Tibial artery (tissue), 4 donors: ENCODE results near the gene ZBTB45.

Source experiments
- DNase-seq, 2 donors: peaks; one replicate each; pipeline ENCODE4 v3.0.0-alpha.2; 2019
- H3K27ac ChIP-seq, 2 donors: fragments of 200-600 bp; sonication (generic) in 1 of 2; 1 replicate in 1 of 2; 2 replicates in 1 of 2; pipeline ENCODE4 v1.5.1; 2018 to 2019; ENCODE audit warnings: mild to moderate bottlenecking in 1 of 2
- H3K27me3 ChIP-seq, 2 donors: fragments of 200-600 bp; sonication (generic) in 1 of 2; one replicate each; pipeline versions ENCODE4 v1.5.1 to v1.6.0; 2016 to 2019
- H3K36me3 ChIP-seq, 3 donors: fragments of 200-600 bp; sonication (generic) in 2 of 3; one replicate each; pipeline ENCODE4 v1.5.1; 2016 to 2019; ENCODE audit warnings: mild to moderate bottlenecking in 2 of 3
- H3K4me1 ChIP-seq, 4 donors: fragments of 200-600 bp; sonication (generic) in 2 of 4; 1 replicate in 3 of 4; 2 replicates in 1 of 4; pipeline ENCODE4 v1.5.1; 2016 to 2019
- H3K4me3 ChIP-seq, 2 donors: fragments of 200-600 bp; sonication (generic) in 1 of 2; 1 replicate in 1 of 2; 2 replicates in 1 of 2; pipeline ENCODE4 v1.5.1; 2018 to 2019; ENCODE audit warnings: mild to moderate bottlenecking in 2 of 2
- H3K9me3 ChIP-seq, 3 donors: fragments of 200-600 bp; sonication (generic) in 1 of 3; one replicate each; pipeline ENCODE4 v1.5.1; 2016 to 2019
- CTCF ChIP-seq, 2 experiments: fragments of 200-600 bp in 1 of 2; fragments of 450-650 bp in 1 of 2; IDR thresholded peaks; one replicate each; pipeline ENCODE4 v1.5.1; 2017 to 2019; ENCODE audit warnings: antibody characterized with exemption in 2 of 2, mild to moderate bottlenecking in 1 of 2, moderate library complexity in 1 of 2
- intact Hi-C: fragments of 100-400 bp; cut with DNase I; formaldehyde crosslinking; loops from one replicate; pipeline ENCODE4 v1.15.0; 2023; ENCODE audit warnings: low total_unique reads

The ZBTB45 gene

GRCh38 chr19:58549664-58550361, 30.2 kb upstream of the ZBTB45 start:
- intact Hi-C loops, result no loop called here
- Histone ChIP-seq H3K36me3 (peaks cover 54 to 72% (median 66%) of the 10 kb centered on the region in 3 donors), H3K4me1 (peaks cover 0 to 47% (median 39%) of the 10 kb centered on the region in 4 donors)

GRCh38 chr19:58548859-58549663, 29.5 kb upstream of the ZBTB45 start:
- TF ChIP-seq CTCF (IDR thresholded peaks at IDR 0.05), result no peak
- Histone ChIP-seq H3K27ac (no peak overlapping the region), H3K4me1 (peaks cover 1 to 42% (median 35%) of the 10 kb centered on the region in 4 donors), H3K9me3 (no peaks in the 10 kb centered on the region), H3K4me3 (no peak overlapping the region), H3K27me3 (no peaks in the 10 kb centered on the region), H3K36me3 (peaks cover 54 to 72% (median 66%) of the 10 kb centered on the region in 3 donors)
- no peak for DNase-seq
- intact Hi-C loops, result no loop called here

More at GRCh38 chr19:58549664-58550361, 30.2 kb upstream of the ZBTB45 start:
- Histone ChIP-seq H3K4me3 (no peak overlapping the region), H3K27me3 (no peaks in the 10 kb centered on the region), H3K27ac (no peak overlapping the region), H3K9me3 (no peaks in the 10 kb centered on the region)
- DNase-seq, result no peak
- TF ChIP-seq CTCF (IDR thresholded peaks at IDR 0.05), result no peak

DNA sequence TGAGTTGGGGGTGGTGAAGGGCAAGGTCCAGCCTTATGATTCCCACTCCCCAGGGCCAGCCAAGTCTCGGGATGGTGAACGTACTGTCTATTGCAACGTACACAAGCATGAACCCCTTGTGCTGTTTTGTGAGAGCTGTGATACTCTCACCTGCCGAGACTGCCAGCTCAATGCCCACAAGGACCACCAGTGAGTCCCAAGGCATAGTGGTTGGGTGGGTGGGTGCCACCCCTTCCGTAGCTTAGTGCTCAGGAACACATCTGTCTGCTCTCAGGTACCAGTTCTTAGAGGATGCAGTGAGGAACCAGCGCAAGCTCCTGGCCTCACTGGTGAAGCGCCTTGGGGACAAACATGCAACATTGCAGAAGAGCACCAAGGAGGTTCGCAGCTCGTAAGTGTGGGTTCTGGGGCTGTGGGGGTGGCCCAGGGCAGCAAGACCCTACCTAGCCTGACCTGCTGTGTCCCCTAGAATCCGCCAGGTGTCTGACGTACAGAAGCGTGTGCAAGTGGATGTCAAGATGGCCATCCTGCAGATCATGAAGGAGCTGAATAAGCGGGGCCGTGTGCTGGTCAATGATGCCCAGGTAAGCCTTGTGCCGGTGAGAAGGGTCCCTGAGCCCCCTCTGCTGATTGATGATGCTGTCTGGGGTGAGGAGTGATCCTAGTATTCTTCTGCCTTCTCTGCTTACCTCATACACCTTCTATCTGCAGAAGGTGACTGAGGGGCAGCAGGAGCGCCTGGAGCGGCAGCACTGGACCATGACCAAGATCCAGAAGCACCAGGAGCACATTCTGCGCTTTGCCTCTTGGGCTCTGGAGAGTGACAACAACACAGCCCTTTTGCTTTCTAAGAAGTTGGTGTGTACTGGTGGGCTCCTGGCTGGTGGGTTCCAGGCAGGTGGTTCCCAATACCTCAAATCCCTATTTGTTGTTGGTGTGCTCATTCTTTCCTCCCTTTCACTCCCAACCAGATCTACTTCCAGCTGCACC, 28.0 kb upstream of the ZBTB45 start:
- intact Hi-C loops, result no loop called here
- H3K27ac ChIP-seq, result no peak overlapping the region
- peaks cover 4 to 39% (median 28%) of the 10 kb centered on the region in 4 donors for H3K4me1 ChIP-seq
- H3K4me3 ChIP-seq, result no peak overlapping the region
- TF ChIP-seq CTCF (IDR thresholded peaks at IDR 0.05), result no peak
- H3K9me3 ChIP-seq, result no peaks in the 10 kb centered on the region
- peaks cover 54 to 67% (median 64%) of the 10 kb centered on the region in 3 donors for H3K36me3 ChIP-seq
- H3K27me3 ChIP-seq, result no peaks in the 10 kb centered on the region
- DNase-seq, result no peak

DNA sequence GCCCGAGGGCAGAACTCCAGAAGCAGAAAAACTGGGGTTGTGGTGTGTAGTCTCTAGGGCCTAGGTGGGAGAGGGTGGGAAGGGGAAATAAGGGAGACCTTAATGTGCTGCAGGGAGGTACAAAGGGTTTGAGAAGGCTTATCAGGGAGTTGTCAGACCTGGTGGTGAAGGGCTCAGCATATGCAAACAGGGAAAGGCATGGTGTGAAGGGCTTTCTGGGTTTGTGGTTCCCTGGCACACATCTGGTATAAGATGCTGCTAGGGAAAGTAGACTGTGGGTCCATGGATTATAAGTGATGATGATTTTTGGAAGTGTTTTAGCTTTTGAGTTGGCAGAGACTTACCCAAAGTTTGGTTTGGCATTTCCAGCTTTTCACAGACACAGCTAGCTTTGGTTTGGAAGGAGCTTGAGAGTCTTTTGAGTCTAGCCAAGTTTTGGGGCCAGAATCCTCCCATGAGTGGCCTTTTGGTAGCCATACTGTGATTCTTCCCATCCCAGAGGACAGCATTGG, 26.5 kb upstream of the ZBTB45 start:
- H3K27ac ChIP-seq, result peak overlapping the region; percentile 94 to 95
- peaks cover 41 to 52% (median 48%) of the 10 kb centered on the region in 3 donors for H3K36me3 ChIP-seq
- intact Hi-C loops, result no loop called here
- TF ChIP-seq CTCF (IDR thresholded peaks at IDR 0.05), result no peak
- peaks cover 4 to 35% (median 28%) of the 10 kb centered on the region in 4 donors for H3K4me1 ChIP-seq
- H3K27me3 ChIP-seq, result no peaks in the 10 kb centered on the region
- no peaks in the 10 kb centered on the region for H3K9me3 ChIP-seq
- DNase-seq, result no peak
- peak overlapping the region; percentile 80 to 96 for H3K4me3 ChIP-seq
